HFF-Myc (cell line): ENCODE measurements around the gene GIT2.
A peak's percentile ranks its signal among the peaks of the same experiment; 100 is the strongest.
"Not testable (repeated sequence)": the region's sequence is repeated elsewhere in the genome, so short reads cannot be mapped to it uniquely, and the experiment has no call there.

Source experiments
- DNase-seq: peaks from one replicate; pipeline ENCODE4 v3.0.0-alpha.2; 2011; ENCODE audit warnings: low read depth; ENCODE audit errors: extremely low read depth
- H3K4me3 ChIP-seq: replicated peaks from 2 replicates; pipeline ENCODE4 v1.5.1; 2011; ENCODE audit warnings: low read depth, mild to moderate bottlenecking, control low read depth, low read length
- TF ChIP-seq, protein P1 (sequence below): IDR thresholded peaks from 2 replicates; pipeline ENCODE4 v1.5.1; 2012; ENCODE audit warnings: mild to moderate bottlenecking, low read depth, low read length, control low read depth; ENCODE audit errors: missing control alignments

Gene GIT2

DNA sequence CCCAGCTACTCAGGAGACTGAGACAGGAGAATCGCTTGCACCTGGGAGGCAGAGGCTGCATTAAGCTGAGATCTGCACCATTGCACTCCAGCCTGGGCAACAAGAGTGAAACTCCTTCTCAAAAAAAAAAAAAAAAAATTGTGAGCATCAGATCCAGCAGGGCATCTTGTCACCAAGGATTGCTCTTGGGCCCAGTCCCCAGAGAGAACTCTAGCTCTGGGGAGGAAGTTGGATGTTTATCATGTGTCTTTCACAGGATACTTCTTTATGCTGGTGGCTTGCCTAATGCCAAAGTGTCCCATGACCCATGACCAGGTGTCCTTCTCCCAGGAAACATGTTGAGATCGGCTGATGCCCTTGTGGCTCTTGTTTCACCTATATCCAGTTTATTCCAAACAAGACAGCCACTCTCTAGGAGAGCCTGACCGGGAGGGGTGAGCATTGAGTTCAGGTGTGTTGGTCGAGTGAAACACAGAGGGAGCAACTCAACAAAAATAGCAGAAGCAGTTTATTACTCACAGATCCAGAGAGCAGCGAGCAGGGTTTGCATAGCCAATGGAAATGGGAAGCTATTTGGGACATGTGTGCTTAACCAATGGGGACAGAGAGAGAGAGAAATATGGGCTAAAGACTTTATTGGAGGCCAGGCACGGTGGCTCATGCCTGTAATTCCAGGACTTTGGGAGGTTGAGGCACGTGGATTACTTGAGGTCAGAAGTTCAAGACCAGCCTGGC is 102.7 kb downstream of the GIT2 start:
- TF ChIP-seq, protein P1, sequence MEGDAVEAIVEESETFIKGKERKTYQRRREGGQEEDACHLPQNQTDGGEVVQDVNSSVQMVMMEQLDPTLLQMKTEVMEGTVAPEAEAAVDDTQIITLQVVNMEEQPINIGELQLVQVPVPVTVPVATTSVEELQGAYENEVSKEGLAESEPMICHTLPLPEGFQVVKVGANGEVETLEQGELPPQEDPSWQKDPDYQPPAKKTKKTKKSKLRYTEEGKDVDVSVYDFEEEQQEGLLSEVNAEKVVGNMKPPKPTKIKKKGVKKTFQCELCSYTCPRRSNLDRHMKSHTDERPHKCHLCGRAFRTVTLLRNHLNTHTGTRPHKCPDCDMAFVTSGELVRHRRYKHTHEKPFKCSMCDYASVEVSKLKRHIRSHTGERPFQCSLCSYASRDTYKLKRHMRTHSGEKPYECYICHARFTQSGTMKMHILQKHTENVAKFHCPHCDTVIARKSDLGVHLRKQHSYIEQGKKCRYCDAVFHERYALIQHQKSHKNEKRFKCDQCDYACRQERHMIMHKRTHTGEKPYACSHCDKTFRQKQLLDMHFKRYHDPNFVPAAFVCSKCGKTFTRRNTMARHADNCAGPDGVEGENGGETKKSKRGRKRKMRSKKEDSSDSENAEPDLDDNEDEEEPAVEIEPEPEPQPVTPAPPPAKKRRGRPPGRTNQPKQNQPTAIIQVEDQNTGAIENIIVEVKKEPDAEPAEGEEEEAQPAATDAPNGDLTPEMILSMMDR = no peak
- no peak for DNase-seq

DNA sequence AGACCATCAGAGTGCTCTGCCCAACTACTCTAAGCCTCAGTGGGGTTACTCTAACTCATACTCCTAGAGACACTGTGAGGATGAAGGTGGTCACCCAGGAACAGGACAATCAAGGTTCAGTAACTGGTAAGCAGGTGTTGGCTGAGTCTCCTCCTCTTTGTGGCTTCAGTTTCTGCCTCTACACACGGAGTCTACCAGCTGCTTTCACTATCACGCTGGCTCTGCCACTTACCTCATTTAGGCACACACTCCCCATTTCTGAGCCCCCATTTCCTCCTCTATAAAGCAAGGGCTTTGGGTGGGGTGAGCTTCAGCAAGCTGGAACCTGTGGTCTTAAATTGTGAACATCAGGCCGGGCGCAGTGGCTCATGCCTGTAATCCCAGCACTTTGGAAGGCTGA is 103.4 kb downstream of the GIT2 start:
- TF ChIP-seq, protein P1 = no peak
- DNase-seq = no peak
- no peak overlapping the region for H3K4me3 ChIP-seq

More for the DNA sequence above, 102.7 kb downstream of the GIT2 start:
- no peak overlapping the region for H3K4me3 ChIP-seq

DNA sequence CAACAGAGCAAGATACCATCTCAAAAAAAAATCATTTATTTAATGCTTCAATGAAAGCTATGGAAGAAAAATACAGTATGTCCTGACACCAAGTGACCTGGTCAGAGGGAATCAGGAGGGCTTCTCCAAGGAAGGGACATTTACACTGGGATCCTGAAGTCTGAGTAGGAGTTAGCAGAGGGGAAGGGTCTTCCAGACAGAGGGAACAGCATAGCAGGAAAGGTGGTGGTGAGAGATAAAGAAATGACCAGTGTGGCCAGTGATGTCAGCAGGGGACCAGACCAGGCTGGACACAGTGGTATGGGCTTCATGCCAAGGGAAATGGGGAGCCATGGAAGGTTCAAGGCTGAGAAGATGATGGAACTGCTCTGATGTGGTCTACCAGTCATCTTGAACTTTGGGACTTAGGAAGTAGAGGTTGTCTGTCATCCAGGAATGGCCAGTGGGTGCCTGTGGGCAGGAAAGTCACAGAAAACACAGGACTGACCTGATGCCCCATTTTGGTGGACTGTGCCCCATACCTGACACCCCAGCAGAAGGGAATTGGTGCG is 103.9 kb downstream of the GIT2 start:
- TF ChIP-seq, protein P1 = no peak
- H3K4me3 ChIP-seq = no peak overlapping the region

DNA sequence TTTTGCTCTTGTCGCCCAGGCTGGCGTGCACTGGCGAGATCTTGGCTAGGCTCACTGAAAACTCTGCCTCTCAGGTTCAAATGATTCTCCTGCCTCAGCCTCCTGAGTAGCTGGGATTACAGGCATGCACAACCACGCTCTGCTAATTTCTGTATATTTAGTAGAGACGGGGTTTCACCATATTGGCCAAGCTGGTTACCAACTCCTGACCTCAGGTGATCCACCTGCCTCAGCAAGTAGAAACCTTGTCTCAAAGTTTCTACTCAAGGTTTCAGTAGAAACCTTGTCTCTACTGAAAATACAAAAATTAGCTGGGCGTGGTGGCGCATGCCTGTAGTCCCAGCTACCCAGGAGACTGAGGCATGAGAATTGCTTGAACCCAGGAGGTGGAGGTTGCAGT is 104.4 kb downstream of the GIT2 start:
- not testable (repeated sequence) for DNase-seq, H3K4me3 ChIP-seq

More for the DNA sequence above, 103.9 kb downstream of the GIT2 start:
- DNase-seq = no peak

DNA sequence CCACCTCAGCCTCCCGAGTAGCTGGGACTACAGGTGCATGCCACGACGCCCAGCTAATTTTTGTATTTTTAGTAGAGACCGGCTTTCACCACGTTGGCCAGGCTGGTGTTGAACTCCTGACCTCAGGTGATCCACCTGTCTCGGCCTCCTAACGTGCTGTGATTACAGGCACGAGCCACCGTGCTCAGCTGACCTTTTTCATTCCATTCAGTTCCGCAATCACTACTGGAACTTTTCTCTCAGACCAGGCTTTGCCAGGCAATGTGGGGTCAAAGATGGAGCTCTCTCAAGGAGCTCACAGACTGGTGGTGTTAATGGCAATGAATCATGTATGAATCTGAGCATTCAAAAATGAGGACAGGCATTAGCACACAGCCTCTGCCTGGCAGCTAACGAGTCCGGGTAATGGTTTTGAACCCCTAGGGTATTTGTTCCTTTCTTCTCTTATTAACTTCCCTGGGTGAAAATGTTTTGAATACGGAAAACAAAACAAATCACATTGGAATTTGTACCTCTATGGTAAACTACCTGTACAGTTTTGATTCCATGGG is 105.5 kb downstream of the GIT2 start:
- DNase-seq = no peak
- H3K4me3 ChIP-seq = no peak overlapping the region
- TF ChIP-seq, protein P1 = no peak

DNA sequence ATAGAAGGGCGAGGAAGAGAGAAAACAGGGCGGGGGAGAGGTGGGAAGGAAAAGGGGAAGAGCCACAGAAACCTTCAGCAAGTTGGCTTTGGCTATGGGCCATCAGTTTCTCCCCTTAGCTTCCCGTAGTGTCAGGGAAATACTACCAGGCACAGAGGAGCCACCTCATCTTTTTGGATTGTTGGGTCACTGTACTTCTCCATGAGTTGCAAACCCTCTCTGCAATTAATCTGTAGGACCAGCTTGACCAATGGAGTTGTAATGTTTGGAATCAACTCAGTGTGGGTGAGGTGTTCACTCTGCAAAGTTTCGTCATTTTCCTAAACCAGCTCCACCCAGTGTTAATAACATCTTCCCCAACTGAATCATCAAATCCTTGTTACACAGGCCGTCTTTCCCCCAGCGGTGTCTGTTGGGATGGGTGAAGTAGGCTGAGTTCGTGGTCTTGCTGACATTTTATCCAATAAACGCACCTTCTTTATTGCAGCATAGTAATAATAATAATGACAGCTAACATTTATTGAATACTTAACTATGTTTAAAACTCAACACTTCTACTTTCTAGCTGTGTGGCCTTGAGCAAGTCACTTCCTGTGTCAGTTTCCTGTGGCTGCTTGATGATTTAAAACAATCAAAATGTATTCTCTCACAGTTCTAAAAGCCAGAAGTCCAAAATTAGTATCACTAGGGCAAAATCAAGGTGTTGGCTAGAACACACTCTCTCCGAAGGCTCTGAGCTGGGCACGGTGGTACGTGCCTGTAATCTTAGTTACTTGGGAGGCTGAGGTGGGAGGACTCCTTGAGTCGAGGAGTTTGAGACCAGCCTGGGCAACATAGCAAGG is 107.8 kb downstream of the GIT2 start:
- TF ChIP-seq, protein P1 = no peak
- H3K4me3 ChIP-seq = no peak overlapping the region
- peak; percentile 68 for DNase-seq

DNA sequence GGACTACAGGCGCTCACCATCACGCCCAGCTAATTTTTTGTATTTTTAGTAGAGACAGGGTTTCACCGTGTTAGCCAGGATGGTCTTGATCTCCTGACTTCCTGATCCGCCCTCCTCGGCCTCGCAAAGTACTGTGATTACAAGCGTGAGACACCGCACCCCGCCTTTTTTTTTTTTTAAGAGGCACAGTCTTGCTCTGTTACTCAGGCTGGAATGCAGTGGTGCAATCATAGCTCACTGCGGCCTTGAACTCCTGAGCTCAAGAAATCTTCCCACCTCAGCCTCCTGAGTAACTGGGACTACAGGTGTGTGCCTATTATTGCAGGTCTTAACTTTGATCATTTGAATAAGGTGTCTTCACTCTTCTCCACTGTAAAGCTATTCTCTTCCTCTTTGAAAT is 110.6 kb downstream of the GIT2 start:
- TF ChIP-seq, protein P1 = no peak
- DNase-seq = no peak
- H3K4me3 ChIP-seq = no peak overlapping the region
